GM12801 (cell line): ENCODE results near the gene AXIN1.

Source experiments
- CTCF ChIP-seq: IDR thresholded peaks from one replicate; pipeline ENCODE4 v1.5.1; 2011; ENCODE audit warnings: control low read depth; ENCODE audit not compliant: insufficient read length; ENCODE audit errors: extremely low read depth

The AXIN1 gene

GRCh38 chr16:239948-240277, 112.6 kb downstream of the AXIN1 start:
- no peak for TF ChIP-seq CTCF
